T-helper 2 cell treated with Interferon-gamma antibody and Interleukin-4, amounts not matched to agents 5 μg/mL and 100 μg/mL, for 36 hours (primary cell): ENCODE results near the gene HOXC5.

Experiments
- DNase-seq: peaks from one replicate; pipeline ENCODE4 v3.0.0; 2021; ENCODE audit warnings: low spot score
- H3K27ac Mint-ChIP-seq: one replicate; pipeline ENCODE4 v1.8.0; 2021; ENCODE audit warnings: mild to moderate bottlenecking, mixed read lengths
- H3K27me3 Mint-ChIP-seq: one replicate; pipeline ENCODE4 v1.8.0; 2021; ENCODE audit warnings: low read depth, mixed read lengths
- H3K36me3 Mint-ChIP-seq: one replicate; pipeline ENCODE4 v1.8.0; 2021; ENCODE audit warnings: low read depth, mixed read lengths
- H3K4me1 Mint-ChIP-seq: one replicate; pipeline ENCODE4 v1.8.0; 2021; ENCODE audit warnings: low read depth, mixed read lengths
- H3K4me3 Mint-ChIP-seq: one replicate; pipeline ENCODE4 v1.8.0; 2022; ENCODE audit warnings: mild to moderate bottlenecking, moderate library complexity, mixed read lengths
- H3K9me3 Mint-ChIP-seq: one replicate; pipeline ENCODE4 v1.8.0; 2021; ENCODE audit warnings: mixed read lengths

HOXC5 gene

GRCh38 chr12:53992377-53992889 is 40.4 kb upstream of the HOXC5 start:
- no peaks in the 10 kb centered on the region for H3K36me3 Mint-ChIP-seq
- H3K4me1 Mint-ChIP-seq, result peaks cover 25% of the 10 kb centered on the region
- H3K4me3 Mint-ChIP-seq, result no peak overlapping the region
- H3K9me3 Mint-ChIP-seq, result no peaks in the 10 kb centered on the region
- H3K27me3 Mint-ChIP-seq, result peaks cover 92% of the 10 kb centered on the region
- H3K27ac Mint-ChIP-seq, result no peak overlapping the region
- DNase-seq, result no peak

- H3K4me1 Mint-ChIP-seq, result peaks cover 28% of the 10 kb centered on the region
- no peaks in the 10 kb centered on the region for H3K9me3 Mint-ChIP-seq
- H3K27ac Mint-ChIP-seq, result peak overlapping the region; percentile 13
- H3K27me3 Mint-ChIP-seq, result peaks cover 92% of the 10 kb centered on the region
- H3K4me3 Mint-ChIP-seq, result no peak overlapping the region
- DNase-seq, result no peak
- H3K36me3 Mint-ChIP-seq, result no peaks in the 10 kb centered on the region
Measured at GRCh38 chr12:53993162-53994008, 39.5 kb upstream of the HOXC5 start.

GRCh38 chr12:53994009-53994263 is 38.9 kb upstream of the HOXC5 start:
- H3K4me3 Mint-ChIP-seq, result peak overlapping the region; percentile 7
- no peak for DNase-seq
- peaks cover 92% of the 10 kb centered on the region for H3K27me3 Mint-ChIP-seq
- H3K27ac Mint-ChIP-seq, result no peak overlapping the region
- H3K36me3 Mint-ChIP-seq, result no peaks in the 10 kb centered on the region
- H3K9me3 Mint-ChIP-seq, result no peaks in the 10 kb centered on the region
- H3K4me1 Mint-ChIP-seq, result peaks cover 27% of the 10 kb centered on the region

GRCh38 chr12:53994264-53995001 is 38.4 kb upstream of the HOXC5 start:
- peaks cover 92% of the 10 kb centered on the region for H3K27me3 Mint-ChIP-seq
- no peaks in the 10 kb centered on the region for H3K36me3 Mint-ChIP-seq
- DNase-seq, result no peak
- H3K4me1 Mint-ChIP-seq, result peaks cover 23% of the 10 kb centered on the region
- H3K9me3 Mint-ChIP-seq, result no peaks in the 10 kb centered on the region
- H3K4me3 Mint-ChIP-seq, result peak overlapping the region; percentile 26
- H3K27ac Mint-ChIP-seq, result no peak overlapping the region

GRCh38 chr12:53995002-53995377 is 37.9 kb upstream of the HOXC5 start:
- Mint-ChIP-seq H3K9me3 (no peaks in the 10 kb centered on the region), H3K36me3 (no peaks in the 10 kb centered on the region), H3K27me3 (peaks cover 92% of the 10 kb centered on the region), H3K4me3 (peak overlapping the region; percentile 26), H3K27ac (no peak overlapping the region), H3K4me1 (peaks cover 19% of the 10 kb centered on the region)
- no peak for DNase-seq

GRCh38 chr12:53995378-53996239 is 37.2 kb upstream of the HOXC5 start:
- H3K36me3 Mint-ChIP-seq, result no peaks in the 10 kb centered on the region
- peak overlapping the region; percentile 31 for H3K27ac Mint-ChIP-seq
- peaks cover 14% of the 10 kb centered on the region for H3K4me1 Mint-ChIP-seq
- no peaks in the 10 kb centered on the region for H3K9me3 Mint-ChIP-seq
- no peak for DNase-seq
- H3K27me3 Mint-ChIP-seq, result peaks cover 90% of the 10 kb centered on the region
- H3K4me3 Mint-ChIP-seq, result peak overlapping the region; percentile 77

GRCh38 chr12:53996240-53997203 is 36.3 kb upstream of the HOXC5 start:
- Mint-ChIP-seq H3K27ac (no peak overlapping the region), H3K4me3 (peak overlapping the region; percentile 77), H3K36me3 (no peaks in the 10 kb centered on the region), H3K27me3 (peaks cover 92% of the 10 kb centered on the region), H3K9me3 (no peaks in the 10 kb centered on the region), H3K4me1 (peaks cover 14% of the 10 kb centered on the region)
- no peak for DNase-seq

- H3K9me3 Mint-ChIP-seq, result no peaks in the 10 kb centered on the region
- H3K27me3 Mint-ChIP-seq, result peaks cover 92% of the 10 kb centered on the region
- no peak for DNase-seq
- peak overlapping the region; percentile 16 for H3K27ac Mint-ChIP-seq
- no peak overlapping the region for H3K4me3 Mint-ChIP-seq
- no peaks in the 10 kb centered on the region for H3K36me3 Mint-ChIP-seq
- H3K4me1 Mint-ChIP-seq, result peaks cover 14% of the 10 kb centered on the region
Measured at GRCh38 chr12:53997204-53998109, 35.4 kb upstream of the HOXC5 start.

GRCh38 chr12:53998110-53998899 is 34.5 kb upstream of the HOXC5 start:
- Mint-ChIP-seq H3K27ac (no peak overlapping the region), H3K9me3 (no peaks in the 10 kb centered on the region), H3K27me3 (peaks cover 92% of the 10 kb centered on the region), H3K4me3 (no peak overlapping the region), H3K4me1 (peaks cover 15% of the 10 kb centered on the region), H3K36me3 (no peaks in the 10 kb centered on the region)
- no peak for DNase-seq

- H3K36me3 Mint-ChIP-seq, result no peaks in the 10 kb centered on the region
- peaks cover 92% of the 10 kb centered on the region for H3K27me3 Mint-ChIP-seq
- no peak for DNase-seq
- no peak overlapping the region for H3K4me3 Mint-ChIP-seq
- H3K9me3 Mint-ChIP-seq, result no peaks in the 10 kb centered on the region
- H3K27ac Mint-ChIP-seq, result no peak overlapping the region
- peaks cover 14% of the 10 kb centered on the region for H3K4me1 Mint-ChIP-seq
Measured at GRCh38 chr12:53998900-53999236, 34.0 kb upstream of the HOXC5 start.

GRCh38 chr12:53999559-54000115 is 33.2 kb upstream of the HOXC5 start:
- peaks cover 11% of the 10 kb centered on the region for H3K4me1 Mint-ChIP-seq

More at GRCh38 chr12:53999559-54000115, 33.2 kb upstream of the HOXC5 start:
- peak overlapping the region; percentile 9 for H3K4me3 Mint-ChIP-seq
- no peak for DNase-seq
- H3K36me3 Mint-ChIP-seq, result no peaks in the 10 kb centered on the region
- peak overlapping the region; percentile 55 for H3K27ac Mint-ChIP-seq
- H3K27me3 Mint-ChIP-seq, result peaks cover 94% of the 10 kb centered on the region
- H3K9me3 Mint-ChIP-seq, result no peaks in the 10 kb centered on the region
